DOHH2 (cell line): Measurements from ENCODE around the gene LRP2BP.

ENCODE experiments used
- EZH2phosphoT487 ChIP-seq: fragments of 200-600 bp; sonication (generic); IDR thresholded peaks from 2 replicates; pipeline ENCODE4 v1.6.1; 2017; ENCODE audit warnings: borderline replicate concordance, mild to moderate bottlenecking, antibody characterized with exemption, low read length, moderate library complexity, mixed read lengths
- TF ChIP-seq, protein P1 (sequence below): fragments of 200-600 bp; sonication (generic); IDR thresholded peaks from one replicate; pipeline ENCODE4 v1.5.1; 2014; ENCODE audit warnings: antibody characterized with exemption, mild to moderate bottlenecking, low read depth, low read length; ENCODE audit not compliant: poor library complexity, severe bottlenecking

DNA sequence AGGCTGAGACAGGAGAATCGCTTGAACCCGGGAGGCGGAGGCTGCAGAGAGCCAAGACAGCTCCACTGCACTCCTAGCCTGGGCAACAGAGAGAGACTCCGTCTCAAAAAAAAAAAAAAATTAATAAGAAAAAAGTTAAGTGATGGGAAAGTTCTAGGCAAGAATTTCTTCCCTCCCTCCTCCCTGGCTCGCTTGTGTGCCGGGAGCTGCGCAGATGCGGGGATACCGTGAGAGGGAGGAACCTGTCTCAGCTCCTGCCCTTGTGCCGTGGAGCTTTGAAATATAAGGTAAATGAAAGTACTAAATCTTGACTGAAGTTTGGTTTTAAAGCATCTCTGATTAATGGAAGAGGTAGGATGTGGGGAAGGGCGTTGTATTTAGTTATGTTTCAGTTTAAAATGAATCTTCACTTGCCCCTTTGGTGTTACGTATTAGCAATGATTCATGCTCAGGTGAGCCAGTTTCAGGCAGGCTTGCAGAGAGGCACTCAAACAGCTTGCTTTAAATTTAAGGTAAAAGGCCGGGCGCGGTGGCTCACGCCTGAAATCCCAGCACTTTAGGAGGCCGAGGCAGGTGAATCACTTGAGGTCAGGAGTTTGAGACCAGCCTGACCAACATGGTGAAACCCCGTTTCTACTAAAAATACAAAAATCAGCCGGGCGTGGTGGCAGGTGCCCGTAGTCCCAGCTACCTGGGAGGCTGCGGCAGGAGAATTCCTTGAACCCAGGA is 31.4 kb upstream of the LRP2BP start:
- TF ChIP-seq, protein P1, sequence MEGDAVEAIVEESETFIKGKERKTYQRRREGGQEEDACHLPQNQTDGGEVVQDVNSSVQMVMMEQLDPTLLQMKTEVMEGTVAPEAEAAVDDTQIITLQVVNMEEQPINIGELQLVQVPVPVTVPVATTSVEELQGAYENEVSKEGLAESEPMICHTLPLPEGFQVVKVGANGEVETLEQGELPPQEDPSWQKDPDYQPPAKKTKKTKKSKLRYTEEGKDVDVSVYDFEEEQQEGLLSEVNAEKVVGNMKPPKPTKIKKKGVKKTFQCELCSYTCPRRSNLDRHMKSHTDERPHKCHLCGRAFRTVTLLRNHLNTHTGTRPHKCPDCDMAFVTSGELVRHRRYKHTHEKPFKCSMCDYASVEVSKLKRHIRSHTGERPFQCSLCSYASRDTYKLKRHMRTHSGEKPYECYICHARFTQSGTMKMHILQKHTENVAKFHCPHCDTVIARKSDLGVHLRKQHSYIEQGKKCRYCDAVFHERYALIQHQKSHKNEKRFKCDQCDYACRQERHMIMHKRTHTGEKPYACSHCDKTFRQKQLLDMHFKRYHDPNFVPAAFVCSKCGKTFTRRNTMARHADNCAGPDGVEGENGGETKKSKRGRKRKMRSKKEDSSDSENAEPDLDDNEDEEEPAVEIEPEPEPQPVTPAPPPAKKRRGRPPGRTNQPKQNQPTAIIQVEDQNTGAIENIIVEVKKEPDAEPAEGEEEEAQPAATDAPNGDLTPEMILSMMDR = no peak
- TF ChIP-seq EZH2phosphoT487 = no peak
